ENCODE results near the gene GPANK1.

DNA sequence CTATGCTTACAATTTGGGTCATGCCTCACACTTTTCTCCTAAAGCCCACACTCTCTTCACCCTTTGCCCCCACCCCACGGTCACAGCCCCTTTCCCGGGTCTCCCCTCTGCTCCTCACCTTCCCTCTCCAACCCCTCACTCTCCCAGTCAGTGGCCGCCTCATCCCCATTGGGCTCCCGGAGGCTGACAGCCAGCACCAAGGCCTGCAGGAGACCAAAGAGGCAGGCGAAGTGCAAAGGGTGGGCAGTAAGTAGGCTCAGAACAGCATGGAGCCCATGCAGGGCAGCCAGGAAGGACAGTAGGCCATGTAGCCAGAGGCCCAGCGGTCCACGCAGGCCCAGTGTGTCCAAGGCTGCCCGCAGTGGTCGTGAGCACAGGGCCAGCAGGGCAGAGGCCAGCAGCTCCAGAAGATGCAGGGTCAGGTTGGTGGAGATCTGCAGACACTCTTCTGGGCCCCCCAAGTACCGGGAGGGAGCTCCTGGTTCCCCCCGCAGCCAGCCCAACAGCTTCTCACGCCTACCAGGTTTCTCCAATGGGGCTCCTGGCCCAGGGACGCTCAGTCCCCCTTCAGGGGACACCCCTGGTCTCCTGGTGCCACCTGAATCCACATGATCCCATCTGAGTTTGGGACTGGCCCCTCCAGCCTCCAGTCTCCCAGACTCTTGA, 5.7 kb downstream of the GPANK1 start:
- TF ChIP-seq NBN (conservative IDR thresholded peaks at IDR 0.05), result no peak
- TF ChIP-seq MYC (CRISPR knock-in tag; IDR thresholded peaks at IDR 0.05; ENCODE audit: borderline replicate concordance), result no peak
- TF ChIP-seq ATF1 (CRISPR knock-in tag; IDR thresholded peaks at IDR 0.05), result no peak
- no peak for TF ChIP-seq HNF4G (IDR thresholded peaks at IDR 0.05; ENCODE audit: borderline replicate concordance, low read depth, low read length)
- TF ChIP-seq HNF4G (CRISPR knock-in tag; IDR thresholded peaks at IDR 0.05; ENCODE audit: borderline replicate concordance, low read depth), result no peak
- TF ChIP-seq TEAD2 (CRISPR knock-in tag; IDR thresholded peaks at IDR 0.05), result no peak
- no peak for TF ChIP-seq EZH2 (conservative IDR thresholded peaks at IDR 0.05; ENCODE audit: low read depth, low read length)
- TF ChIP-seq, protein P1, sequence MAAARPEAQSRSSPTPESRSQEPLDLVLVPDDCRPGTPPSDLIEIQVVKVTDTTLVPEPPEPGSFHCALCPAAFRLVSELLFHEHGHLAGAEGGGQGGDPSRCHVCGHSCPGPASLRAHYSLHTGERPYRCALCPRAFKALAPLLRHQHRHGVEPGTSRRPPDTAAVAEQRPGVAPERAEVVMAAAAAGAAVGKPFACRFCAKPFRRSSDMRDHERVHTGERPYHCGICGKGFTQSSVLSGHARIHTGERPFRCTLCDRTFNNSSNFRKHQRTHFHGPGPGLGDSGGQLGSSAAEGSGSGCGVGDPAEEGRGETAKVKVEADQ (CRISPR knock-in tag; IDR thresholded peaks at IDR 0.05; ENCODE audit: borderline replicate concordance), result no peak
- TF ChIP-seq, protein P2, sequence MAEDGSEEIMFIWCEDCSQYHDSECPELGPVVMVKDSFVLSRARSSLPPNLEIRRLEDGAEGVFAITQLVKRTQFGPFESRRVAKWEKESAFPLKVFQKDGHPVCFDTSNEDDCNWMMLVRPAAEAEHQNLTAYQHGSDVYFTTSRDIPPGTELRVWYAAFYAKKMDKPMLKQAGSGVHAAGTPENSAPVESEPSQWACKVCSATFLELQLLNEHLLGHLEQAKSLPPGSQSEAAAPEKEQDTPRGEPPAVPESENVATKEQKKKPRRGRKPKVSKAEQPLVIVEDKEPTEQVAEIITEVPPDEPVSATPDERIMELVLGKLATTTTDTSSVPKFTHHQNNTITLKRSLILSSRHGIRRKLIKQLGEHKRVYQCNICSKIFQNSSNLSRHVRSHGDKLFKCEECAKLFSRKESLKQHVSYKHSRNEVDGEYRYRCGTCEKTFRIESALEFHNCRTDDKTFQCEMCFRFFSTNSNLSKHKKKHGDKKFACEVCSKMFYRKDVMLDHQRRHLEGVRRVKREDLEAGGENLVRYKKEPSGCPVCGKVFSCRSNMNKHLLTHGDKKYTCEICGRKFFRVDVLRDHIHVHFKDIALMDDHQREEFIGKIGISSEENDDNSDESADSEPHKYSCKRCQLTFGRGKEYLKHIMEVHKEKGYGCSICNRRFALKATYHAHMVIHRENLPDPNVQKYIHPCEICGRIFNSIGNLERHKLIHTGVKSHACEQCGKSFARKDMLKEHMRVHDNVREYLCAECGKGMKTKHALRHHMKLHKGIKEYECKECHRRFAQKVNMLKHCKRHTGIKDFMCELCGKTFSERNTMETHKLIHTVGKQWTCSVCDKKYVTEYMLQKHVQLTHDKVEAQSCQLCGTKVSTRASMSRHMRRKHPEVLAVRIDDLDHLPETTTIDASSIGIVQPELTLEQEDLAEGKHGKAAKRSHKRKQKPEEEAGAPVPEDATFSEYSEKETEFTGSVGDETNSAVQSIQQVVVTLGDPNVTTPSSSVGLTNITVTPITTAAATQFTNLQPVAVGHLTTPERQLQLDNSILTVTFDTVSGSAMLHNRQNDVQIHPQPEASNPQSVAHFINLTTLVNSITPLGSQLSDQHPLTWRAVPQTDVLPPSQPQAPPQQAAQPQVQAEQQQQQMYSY (CRISPR knock-in tag; IDR thresholded peaks at IDR 0.05), result no peak
- no peak for TF ChIP-seq WIZ (CRISPR knock-in tag; IDR thresholded peaks at IDR 0.05)

Measured in HepG2 (cell line).